ENCODE data around the gene ZNF784.

DNA sequence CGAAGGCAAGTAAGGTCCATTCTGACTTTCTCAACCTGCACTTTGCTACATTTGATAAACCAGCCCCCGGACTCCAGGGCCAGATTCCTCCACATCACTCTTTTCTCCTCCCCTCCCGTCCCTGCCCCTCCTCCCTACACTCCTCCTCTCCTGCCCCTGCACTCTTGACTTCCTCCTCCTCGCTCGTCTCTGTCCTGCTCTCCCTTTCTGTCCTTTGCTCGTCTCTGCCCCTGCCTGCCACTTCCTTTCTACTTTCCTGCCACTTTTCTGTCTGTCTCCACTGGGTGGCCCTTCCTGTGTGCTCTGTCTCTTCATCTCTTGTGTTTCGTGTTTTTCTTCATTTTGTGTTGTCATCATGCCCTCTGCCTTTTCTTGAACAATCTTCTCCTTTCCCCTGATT lies 37.5 kb upstream of the ZNF784 start:
- TF ChIP-seq, protein P1, sequence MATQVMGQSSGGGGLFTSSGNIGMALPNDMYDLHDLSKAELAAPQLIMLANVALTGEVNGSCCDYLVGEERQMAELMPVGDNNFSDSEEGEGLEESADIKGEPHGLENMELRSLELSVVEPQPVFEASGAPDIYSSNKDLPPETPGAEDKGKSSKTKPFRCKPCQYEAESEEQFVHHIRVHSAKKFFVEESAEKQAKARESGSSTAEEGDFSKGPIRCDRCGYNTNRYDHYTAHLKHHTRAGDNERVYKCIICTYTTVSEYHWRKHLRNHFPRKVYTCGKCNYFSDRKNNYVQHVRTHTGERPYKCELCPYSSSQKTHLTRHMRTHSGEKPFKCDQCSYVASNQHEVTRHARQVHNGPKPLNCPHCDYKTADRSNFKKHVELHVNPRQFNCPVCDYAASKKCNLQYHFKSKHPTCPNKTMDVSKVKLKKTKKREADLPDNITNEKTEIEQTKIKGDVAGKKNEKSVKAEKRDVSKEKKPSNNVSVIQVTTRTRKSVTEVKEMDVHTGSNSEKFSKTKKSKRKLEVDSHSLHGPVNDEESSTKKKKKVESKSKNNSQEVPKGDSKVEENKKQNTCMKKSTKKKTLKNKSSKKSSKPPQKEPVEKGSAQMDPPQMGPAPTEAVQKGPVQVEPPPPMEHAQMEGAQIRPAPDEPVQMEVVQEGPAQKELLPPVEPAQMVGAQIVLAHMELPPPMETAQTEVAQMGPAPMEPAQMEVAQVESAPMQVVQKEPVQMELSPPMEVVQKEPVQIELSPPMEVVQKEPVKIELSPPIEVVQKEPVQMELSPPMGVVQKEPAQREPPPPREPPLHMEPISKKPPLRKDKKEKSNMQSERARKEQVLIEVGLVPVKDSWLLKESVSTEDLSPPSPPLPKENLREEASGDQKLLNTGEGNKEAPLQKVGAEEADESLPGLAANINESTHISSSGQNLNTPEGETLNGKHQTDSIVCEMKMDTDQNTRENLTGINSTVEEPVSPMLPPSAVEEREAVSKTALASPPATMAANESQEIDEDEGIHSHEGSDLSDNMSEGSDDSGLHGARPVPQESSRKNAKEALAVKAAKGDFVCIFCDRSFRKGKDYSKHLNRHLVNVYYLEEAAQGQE (IDR thresholded peaks at IDR 0.05; ENCODE audit: insufficient read depth in 1 of 2, low read depth in 2 of 2, low read length in 2 of 2): no peak
- TF ChIP-seq FOXP2 (optimal IDR thresholded peaks at IDR 0.05; ENCODE audit: borderline replicate concordance, extremely low read depth, extremely low read length, insufficient read depth) (no peak), TAF1 (IDR thresholded peaks at IDR 0.05; ENCODE audit: borderline replicate concordance, insufficient read depth, low read length) (no peak), POLR2AphosphoS5 (IDR thresholded peaks at IDR 0.05; ENCODE audit: low read depth, low read length) (no peak)

Data from PFSK-1 (cell line).